NCI-H446 treated with DMSO at 0.1 percent for 48 hours (cell line): Measurements from ENCODE around the gene KCNK17.

Experiments used
- DNase-seq: peaks from one replicate; lab custom pipeline; 2025; lab: John Stamatoyannopoulos, UW

Gene KCNK17

DNA sequence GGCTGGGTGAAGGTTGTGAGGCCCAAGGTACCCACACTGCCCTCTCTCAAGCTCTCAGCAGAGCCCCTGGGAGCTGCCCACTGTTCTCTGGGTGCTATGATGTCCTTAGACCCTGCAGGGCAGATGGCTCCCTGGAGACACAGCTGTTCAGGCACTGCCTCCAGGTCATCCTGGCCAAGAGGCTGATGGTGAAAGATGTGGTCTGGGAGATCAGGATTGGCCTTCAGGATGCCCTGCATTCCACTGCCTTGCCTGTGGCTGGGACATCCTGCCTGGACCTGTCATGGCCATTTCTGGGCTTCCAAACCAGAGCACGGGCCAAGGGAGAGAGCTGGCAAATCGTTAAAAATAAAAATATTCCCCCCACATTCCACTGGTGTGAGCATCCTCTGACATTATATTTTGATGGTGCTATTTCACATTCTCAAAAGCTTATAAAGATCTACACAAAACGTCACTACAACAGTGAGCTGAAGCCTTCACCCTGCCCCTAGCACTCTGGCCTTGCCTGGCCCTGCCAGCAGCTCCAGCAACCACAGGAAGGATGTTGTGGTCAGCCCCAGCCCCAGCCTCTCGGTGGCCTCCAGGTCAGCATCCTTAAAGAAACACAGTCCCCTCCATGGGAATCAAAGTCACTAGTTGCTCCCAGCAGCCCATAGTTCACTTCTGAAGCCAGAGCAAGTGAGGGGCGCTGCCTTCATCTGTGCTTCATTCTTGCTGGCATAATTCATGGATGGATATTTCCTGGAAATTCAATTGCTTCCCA lies 21.7 kb upstream of the KCNK17 start:
- no peak for DNase-seq

DNA sequence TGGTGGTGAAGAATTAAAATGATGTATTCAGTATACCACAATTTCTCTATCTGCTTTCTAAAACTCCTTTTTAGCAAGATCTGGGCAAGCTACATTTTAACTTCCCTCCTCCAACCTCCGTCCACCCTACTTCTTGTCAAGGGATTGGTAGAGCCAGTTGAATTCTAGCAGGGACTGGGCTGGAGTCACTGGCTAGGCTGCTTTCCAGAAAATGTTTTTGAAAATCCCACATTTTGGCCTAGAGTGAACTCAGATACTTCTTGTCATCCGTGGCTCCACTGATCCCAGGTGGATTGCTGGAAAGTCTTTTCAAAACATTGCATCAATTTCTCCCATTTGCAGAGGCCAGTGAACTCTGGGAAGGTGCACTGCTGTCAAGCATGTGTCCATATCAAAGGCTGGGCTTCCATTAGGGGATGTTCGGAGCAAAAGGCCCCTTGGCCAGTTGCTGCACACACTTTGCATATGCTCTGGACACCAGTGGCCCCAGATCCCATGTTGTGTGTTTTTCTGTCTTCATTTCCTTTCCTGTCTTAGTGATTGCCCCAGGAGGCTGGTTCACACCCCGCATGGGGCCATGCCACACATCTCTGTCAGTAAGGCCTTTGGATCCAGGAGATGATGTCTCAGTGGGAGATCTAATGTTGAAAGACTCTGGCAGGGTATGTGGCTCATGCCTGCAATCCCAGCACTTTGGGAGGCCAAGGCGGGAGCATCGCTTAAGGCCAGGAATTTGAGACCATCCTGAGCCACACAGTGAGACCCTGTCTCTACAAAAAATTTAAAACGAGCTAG lies 19.6 kb upstream of the KCNK17 start:
- DNase-seq: no peak

- peak; percentile 61 for DNase-seq
These were observed 16.3 kb upstream of the KCNK17 start for GRCh38 chr6:39330476-39330875.

DNA sequence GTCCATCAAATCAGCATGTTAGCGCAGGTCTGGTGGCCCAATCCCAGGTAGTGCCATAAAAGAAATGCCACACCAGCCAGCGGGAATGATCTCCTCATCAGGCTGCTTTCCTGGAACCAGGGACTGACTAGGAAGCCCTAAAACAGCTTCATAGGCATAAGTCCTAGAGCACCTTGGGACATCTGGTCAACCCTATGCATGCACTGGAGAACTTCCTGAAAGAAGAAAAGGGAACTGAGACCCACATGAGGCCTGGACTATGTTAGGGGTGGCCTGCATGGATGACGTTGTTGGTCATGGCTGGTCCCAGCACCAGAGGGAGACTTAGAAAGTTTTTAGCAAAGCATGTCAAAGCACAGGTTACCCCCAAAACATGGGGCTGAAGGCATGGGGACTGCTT lies 15.8 kb upstream of the KCNK17 start:
- DNase-seq: no peak

- DNase-seq: no peak
These were observed 13.8 kb upstream of the KCNK17 start for GRCh38 chr6:39328066-39328465.

GRCh38 chr6:39327507-39327906 lies 13.3 kb upstream of the KCNK17 start:
- no peak for DNase-seq

DNA sequence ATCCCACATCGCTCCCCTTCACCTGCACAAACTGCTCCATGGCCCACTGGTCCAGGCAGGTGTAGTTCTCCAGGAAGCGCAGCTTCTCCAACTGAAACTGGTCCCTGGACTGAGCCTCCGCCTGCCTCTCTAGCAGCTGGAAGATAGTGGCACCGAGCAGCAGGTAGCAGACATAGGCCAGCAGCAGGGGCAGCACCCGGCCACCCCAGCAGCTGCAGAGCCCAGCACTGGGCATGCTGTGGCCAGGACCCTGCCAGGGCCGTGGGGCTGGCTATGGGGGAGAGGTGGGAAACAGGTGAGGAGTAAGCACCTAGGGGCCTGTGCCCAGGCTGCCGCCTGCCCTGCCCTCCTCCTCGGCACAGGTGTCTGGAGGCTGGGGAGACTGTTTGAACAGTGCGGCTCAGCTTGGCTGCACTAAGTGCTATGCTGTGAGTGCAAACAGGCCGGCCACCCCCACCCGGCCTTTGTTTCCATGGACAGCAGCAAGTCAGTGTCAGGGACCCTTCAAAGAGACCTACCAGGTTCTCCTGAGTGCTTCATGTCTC lies 8.2 kb upstream of the KCNK17 start, which contains the start of gene KCNK16:
TSS of gene KCNK16 (minus strand) at position 397 of the 545 bp plus-strand sequence. CDS start at position 235, 162 bp downstream.
- DNase-seq: no peak

DNA sequence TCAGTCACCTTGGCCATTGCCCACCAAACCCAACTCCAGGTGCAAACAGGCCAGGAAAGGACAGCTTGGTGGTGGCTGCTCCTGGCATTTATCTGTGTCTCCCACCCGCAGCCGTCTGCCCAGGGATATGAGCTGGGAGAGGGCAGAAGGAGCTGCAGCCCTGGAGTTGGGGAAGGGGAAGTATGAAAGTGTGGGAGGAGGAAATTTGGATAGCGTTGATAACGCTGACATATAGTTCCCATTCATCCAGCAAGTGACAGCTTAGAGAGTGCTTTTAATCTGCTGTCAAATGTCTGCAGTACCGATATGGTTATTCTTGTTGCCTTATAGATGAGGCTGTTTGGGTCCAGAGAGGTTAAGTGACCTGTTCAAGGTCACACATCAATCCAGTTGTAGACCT lies 7.5 kb upstream of the KCNK17 start:
- no peak for DNase-seq

DNA sequence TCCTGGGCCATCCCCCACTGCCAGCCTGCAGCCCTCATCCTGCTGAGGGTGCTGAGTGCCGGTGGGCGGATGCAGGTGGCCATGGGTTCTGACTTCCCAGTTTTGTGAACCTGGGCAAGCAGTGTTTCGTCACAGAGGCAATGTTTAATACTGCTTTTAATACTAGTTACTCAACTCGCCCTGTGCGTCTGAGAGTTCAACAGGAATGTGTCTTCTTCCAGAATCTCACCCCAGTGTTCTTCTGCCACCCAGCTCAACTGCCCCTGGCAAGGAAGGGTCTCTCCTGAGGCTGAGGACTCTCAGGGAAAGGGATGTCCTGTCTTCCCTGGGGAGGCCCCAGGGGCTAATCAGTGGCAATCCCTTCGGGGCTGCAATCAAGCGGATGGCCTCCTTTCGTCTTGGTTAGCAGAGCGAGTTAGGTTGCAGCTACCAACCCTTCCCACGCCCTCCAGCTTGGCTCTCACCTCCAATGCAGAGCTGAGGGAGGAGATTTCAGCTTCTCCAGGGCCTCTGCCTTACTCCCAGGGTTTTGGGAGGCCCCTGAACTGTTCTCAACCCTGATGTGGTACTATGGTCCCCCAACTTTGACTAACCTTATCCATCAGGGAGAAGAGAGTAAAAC lies 6.3 kb upstream of the KCNK17 start:
- DNase-seq: no peak

DNA sequence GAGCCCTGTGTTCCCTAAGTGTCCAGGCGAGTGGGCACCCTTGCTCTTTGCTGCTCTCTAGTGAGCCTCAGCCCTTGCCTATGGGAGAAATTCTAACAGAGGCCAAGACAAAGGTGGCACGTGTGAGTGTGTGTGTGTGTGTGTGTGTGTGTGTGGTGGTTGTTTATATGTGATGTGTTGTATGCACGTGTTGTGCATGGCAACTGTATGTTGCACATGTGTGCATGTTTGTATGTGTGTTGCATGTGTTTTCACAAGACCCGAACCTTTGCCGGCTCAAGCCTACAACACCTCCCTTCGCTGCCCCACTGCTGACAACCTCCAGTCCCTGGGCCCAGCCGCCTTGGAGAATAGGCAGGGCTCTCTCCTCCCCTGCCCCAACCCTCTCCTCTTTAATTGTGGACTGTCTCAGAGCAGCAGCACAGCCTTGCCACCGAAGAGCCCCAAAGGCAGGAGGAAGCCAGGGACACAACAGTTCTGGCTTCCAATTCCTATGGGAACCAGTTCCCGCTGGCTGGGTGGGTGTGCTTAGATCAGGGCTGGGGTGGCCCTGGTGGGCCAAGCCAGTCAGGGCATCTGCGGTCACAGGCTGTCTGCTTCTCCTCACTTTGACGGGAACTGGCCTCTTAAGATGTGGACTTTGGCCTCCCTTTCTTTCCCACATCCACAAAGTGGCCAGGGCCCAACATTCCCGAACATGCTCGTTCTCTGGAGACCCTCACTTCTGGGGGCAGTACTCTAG lies 5.6 kb upstream of the KCNK17 start:
- no peak for DNase-seq

DNA sequence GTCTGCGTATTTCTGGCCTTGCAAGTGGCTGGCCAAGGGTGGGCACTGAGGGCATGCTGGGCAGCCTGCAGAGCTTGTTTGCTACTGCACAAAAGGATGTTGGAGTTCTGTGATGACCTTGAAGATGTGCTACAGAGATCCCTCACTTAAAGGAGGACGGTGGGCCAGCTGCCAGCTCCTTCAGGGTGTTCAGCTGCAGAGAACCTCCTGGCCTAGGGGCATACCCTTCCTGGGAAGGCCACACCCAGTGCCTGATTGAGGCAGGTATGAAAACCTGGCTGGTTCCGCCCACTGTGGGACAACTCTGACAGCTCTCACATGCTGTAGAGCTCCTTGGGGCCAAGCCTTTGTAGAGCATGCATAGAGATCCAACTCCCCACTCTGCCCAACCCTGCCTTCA lies 3.0 kb upstream of the KCNK17 start:
- DNase-seq: no peak

DNA sequence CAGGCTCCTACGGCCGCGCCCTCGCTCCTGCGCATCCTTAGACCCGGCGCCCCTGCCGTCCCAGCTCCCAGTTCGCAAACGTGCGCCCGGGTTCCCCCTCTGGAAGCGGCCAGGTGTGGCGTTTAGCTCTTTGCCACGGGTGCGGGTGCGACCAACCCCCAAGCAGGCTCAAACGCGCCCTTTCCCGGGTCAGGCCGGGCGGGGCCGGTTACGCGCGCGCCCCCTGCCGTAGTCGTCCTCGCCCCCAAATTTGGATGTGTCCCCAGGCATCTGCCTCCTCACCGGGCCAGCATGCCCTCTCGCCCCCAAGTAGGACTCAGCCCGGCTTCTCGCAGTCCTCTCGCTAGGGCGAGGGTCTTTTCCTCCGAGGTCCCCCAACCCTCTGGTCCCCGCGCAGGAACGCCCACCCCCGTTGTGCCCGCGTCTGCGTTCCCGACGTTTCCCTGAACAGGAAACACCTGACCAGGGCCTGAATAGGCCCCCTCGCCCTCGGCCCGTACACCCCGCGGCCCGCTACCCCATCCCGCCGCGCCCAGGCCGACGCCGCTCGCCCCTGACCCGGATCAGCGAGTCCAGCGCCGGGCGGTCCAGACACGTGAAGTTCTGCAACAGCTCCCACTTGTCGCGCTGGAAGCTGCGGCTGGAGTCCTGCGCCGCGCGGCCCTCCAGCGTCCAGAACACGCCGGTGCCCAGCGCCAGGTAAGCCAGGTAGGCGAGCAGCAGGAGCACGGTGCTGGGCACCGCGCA lies 520 bp downstream of the KCNK17 start:
- DNase-seq: no peak

DNA sequence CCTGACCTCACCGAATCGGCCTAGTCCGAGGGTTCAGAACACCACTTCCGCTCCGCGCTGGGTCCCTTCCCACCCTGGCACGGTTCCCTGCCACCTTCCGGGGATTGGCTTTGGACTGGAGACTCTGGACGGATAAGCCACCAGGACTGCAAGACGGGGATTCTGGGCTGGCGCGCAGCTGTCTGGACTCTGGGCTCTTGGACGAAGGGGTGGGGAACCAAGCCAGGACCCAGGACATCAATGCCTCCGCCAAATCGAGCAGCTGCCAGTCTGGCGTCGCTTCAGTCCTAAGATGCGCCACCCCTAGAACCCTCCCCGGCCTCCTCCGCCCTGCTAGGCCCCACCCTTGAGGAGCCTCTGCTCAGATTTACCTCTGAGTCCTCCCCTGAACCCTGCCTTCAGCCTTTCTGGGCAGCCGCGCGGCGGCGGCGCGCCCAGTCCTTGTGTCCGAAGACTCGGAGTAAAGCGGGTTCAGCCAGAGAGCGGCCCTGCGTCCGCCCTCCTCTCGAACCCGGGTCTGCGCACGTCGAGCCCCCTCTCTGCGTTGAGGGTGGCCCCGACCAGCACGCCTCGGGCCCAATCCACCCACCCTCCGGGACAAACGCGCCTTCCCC lies 1.2 kb downstream of the KCNK17 start:
- peak; percentile 81 for DNase-seq

DNA sequence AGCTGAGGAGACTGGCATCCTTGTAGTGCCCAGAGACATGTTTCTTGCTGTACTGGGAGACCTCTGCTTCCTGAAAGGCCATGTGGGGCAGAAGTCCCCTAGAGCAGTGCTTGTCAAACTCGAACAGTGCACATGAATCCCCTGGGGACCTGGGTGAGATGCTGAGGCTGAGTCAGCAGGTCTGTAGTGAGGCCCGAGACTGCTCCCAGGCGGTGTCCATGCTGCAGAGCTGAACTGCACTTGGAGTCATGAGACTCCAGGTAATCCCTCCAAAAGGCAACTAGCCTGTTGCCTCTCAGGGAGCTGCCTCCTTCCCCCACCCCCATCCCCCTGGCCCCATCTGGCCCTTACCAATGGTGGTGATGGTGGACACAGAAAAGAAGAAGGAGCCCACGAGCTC lies 3.7 kb downstream of the KCNK17 start:
- no peak for DNase-seq

DNA sequence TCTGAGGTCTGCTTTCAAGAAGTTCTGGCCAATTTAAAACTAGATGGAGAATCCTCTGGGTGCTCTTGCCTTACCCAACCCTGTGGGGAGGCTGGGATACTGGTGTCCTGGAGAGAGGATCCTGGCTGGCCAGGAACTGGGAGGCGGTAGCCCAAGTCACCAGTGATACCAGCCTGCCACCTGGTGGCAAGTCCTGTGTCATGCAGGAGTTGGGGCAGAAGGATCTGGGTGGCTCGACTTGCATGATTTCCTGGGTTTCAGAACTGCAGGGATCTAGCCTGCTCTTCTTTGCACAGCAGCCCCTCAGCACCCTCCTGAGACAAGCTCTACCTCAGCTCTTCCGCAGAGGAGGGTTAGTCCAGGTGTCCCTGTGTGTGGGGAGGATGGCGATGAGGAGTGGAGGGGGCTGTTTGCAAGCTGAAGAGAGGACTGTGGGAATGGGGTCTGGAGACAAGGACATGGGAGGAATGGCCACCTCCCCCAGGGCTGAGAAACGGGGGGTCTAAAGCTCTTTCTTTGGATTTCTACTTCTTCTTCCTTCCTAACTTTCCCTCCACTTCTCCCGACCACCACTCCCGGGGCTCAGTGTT lies 4.2 kb downstream of the KCNK17 start:
- peak; percentile 36 for DNase-seq

DNA sequence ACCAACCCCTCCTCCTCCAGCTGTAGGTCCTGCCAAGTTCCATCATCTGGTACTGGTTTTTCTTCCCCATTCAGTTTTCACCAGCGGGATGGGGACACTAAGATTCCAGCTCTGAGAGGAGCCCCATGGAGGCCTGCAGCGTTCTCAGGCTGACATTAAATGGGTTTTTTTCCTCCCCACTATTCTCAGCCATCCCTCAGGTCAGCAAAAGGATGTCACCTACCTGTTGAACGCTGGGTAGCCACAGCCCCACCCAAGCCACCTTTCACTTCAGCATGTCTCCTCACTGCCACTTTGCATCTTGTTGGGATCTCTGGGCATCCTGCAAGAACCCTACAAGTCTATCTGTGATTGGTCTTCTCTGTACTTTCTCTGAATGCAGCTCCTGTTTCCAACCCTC lies 6.8 kb downstream of the KCNK17 start:
- DNase-seq: no peak

DNA sequence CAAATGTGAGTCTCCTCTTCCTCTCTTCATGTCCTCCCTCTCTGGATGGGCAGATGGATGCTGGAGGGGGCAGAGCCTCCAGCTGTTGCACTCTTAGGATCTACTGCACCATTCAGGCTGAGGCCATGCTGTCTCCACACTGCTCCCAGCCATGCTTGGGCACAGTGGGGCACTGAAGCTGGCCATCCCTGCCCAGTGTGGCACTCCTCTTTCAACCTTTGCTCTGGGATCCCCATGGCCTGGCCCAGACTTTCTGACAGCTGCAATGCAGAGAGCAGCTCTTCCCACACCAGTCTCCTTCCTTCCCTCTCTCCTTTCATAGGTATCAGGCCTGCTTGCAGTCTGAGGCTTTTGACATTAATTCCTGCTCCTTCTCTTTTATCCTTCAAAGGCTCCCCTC lies 9.3 kb downstream of the KCNK17 start:
- DNase-seq: no peak

DNA sequence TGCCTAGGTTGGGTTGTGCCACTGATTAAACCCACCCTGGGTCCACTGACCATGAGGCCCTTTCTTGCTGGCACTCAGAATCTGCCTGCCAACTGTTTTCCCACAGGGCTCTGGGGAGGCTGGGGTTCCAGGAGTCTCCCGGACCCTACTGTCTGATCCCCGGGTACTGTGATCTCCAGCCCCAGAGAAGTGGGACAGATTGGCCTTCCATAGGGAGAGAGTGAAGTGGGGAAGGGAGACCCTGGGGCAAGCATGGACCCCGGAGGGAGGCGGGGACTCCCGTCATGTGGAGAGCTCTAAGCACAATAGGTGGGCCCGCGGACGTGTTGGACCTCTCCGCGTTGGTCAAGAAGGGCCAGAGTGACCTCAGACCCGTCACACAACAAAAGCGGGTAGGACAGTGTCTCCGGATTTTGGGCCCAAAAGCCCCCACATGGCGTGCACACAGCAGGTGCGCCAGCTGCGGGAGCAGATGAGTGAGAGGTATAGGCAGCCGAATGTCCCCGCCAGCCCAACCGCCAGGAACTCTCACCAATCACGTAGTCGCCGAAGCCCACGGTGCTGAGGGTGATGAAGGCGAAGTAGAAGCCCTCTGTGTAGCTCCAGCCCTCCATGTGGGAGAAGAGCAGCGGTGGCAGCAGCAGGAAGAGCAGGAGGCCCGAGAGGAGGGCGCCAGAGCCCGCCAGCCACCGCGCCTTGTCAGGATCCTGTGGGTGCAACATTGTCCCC lies 10.6 kb downstream of the KCNK17 start:
- DNase-seq: no peak

DNA sequence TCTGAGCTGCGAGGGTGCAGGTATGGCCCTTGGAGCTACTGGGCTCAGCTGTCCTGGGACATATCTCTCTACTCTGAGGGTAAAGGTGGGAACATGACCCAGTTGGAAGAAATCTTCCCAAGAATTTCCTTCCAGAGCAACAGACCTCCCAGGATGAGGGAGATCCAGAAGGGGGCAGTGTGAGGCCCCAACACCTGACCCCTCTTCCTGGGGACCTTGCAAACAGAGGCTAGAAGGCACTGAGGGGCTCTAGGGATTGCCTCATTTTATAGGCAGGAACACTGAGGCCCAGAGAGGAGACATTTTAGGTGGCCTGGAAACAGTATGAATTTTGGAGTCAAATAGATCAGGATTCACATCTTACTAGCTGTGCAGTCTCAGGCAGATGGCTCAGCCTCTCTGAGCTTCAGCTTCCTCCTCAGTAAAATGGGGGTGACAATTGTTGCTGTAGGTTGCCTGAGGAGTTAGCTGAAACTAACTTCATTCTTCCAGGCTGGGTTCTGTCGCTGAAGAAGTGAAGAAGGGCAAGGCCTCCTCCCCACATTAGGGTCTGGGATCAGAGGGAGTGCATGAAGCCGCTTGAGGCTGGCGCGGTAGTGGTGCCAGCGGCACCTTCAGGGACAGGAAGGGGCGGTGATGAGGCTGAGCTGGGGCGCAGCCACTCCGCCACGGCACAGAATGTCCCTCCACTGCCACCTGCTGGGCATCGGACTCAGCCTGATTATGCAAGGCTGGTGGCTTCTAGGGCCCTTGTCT lies 11.4 kb downstream of the KCNK17 start:
- DNase-seq: peak; percentile 62
